ENCODE data around the gene SLC7A9.
"Not testable (repeated sequence)": the region's sequence is repeated elsewhere in the genome, so short reads cannot be mapped to it uniquely, and the experiment has no call there.

The SLC7A9 gene

DNA sequence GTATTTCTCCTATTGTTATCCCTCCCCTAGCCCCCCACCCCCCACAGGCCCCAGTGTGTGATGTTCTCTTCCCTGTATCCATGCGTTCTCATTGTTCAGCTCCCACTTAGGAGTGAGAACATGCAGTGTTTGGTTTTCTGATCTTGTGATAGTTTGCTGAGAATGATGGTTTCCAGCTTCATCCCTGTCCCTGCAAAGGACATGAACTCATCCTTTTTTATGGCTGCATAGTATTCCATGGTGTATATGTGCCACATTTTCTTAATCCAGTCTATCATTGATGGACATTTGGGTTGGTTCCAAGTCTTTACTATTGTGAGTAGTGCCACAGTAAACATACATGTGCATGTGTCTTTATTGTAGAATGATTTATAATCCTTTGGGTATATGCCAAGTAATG lies 87.5 kb downstream of the SLC7A9 start:
- DNase-seq, result not testable (repeated sequence)

GRCh38 chr19:32781280-32781679 lies 88.3 kb downstream of the SLC7A9 start:
- no peak for DNase-seq

Measured in GF-D8 (cell line).